Measurements from ENCODE around the gene HTT-AS.

- TF ChIP-seq CTCF (IDR thresholded peaks at IDR 0.05) (no peak), EP300 (IDR thresholded peaks at IDR 0.05) (no peak), POLR2A (IDR thresholded peaks at IDR 0.05) (no peak), POLR2AphosphoS5 (IDR thresholded peaks at IDR 0.05) (no peak)
Observed at GRCh38 chr4:3054169-3054759, 20.1 kb downstream of the HTT-AS start.
